Breast epithelium (tissue), 3 donors: ENCODE data around the gene PTPRN2.

ENCODE experiments used
- POLR2A ChIP-seq: fragments of 450-650 bp; IDR thresholded peaks from one replicate; pipeline ENCODE4 v1.6.1; 2016; ENCODE audit warnings: antibody characterized with exemption, mild to moderate bottlenecking, moderate library complexity
- POLR2AphosphoS5 ChIP-seq, 3 donors: sonication (generic); formaldehyde crosslinking; IDR thresholded peaks; one replicate each; pipeline ENCODE4 v1.6.1; 2017; ENCODE audit warnings: antibody characterized with exemption in 3 of 3
- TF ChIP-seq, protein P1 (sequence below), 3 donors: fragments of 450-650 bp; IDR thresholded peaks; one replicate each; pipeline ENCODE4 v1.5.1; 2016 to 2017; ENCODE audit warnings: antibody characterized with exemption in 3 of 3, mild to moderate bottlenecking in 3 of 3, moderate library complexity in 3 of 3

DNA sequence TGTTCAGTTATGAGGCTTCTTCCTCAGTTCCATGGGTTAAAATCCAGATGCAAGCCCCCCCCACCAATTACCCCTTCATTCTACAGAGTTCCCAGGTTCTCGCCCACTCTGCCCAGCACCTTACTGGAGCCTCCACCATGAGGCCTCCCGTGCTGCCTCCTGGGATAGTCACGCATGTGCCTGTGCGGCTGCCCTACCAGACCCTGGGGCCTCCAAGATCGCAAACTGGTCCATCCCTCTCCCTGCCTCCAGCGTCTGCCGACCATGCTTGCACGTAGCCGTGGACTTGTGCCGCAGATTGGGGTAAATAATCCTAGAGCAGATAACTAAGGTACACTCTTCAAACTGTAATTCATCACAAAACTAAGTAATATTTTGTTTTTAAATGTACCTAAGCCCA, 611.2 kb downstream of the PTPRN2 start:
- TF ChIP-seq POLR2A (no peak), POLR2AphosphoS5 (IDR thresholded peaks at IDR 0.05) (no peak)
- TF ChIP-seq, protein P1, sequence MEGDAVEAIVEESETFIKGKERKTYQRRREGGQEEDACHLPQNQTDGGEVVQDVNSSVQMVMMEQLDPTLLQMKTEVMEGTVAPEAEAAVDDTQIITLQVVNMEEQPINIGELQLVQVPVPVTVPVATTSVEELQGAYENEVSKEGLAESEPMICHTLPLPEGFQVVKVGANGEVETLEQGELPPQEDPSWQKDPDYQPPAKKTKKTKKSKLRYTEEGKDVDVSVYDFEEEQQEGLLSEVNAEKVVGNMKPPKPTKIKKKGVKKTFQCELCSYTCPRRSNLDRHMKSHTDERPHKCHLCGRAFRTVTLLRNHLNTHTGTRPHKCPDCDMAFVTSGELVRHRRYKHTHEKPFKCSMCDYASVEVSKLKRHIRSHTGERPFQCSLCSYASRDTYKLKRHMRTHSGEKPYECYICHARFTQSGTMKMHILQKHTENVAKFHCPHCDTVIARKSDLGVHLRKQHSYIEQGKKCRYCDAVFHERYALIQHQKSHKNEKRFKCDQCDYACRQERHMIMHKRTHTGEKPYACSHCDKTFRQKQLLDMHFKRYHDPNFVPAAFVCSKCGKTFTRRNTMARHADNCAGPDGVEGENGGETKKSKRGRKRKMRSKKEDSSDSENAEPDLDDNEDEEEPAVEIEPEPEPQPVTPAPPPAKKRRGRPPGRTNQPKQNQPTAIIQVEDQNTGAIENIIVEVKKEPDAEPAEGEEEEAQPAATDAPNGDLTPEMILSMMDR (IDR thresholded peaks at IDR 0.05): no peak
